Measurements from ENCODE around the gene MS4A4E. TPM values are rescaled to one million over a fixed set of nuclear protein-coding genes. Genes with fewer than 3 reads are reported as not detected.

MS4A4E gene
- total RNA-seq, 4 donors from 2014 or later = 0.91 to 7.9 (median 2.8) TPM

DNA sequence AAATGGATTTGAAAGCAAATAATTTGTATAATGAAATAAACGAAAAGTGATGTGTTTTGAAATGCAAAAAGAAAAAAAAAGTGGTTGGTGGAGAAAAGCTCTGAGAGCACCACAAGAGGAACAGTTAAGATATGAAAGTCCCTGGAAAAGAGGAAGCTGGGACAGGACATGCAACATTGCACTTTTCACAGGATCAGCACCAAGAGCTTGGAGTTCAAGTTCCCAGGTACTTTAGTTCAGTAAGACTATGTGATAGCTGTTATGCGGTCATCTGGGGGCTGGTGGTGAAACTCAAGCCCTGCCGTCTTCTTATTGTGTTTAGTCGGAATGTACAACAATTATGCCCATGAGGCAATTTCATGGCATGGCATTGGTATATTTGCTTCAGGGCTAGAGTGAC lies 20.5 kb upstream of the MS4A4E start:
- H3K9me3 ChIP-seq = no peaks in the 10 kb centered on the region
- no peaks in the 10 kb centered on the region for H3K27me3 ChIP-seq
- no peak overlapping the region for H3K27ac ChIP-seq (replicated peaks in 1 of 4)
- WGBS = 74% methylated on average over 4 of the region's 4 CpGs
- TF ChIP-seq POLR2A (IDR thresholded peaks at IDR 0.05; ENCODE audit: low read depth) (no peak), EP300 (IDR thresholded peaks at IDR 0.05) (no peak), POLR2AphosphoS5 (IDR thresholded peaks at IDR 0.05) (no peak)
- TF ChIP-seq, protein P1, sequence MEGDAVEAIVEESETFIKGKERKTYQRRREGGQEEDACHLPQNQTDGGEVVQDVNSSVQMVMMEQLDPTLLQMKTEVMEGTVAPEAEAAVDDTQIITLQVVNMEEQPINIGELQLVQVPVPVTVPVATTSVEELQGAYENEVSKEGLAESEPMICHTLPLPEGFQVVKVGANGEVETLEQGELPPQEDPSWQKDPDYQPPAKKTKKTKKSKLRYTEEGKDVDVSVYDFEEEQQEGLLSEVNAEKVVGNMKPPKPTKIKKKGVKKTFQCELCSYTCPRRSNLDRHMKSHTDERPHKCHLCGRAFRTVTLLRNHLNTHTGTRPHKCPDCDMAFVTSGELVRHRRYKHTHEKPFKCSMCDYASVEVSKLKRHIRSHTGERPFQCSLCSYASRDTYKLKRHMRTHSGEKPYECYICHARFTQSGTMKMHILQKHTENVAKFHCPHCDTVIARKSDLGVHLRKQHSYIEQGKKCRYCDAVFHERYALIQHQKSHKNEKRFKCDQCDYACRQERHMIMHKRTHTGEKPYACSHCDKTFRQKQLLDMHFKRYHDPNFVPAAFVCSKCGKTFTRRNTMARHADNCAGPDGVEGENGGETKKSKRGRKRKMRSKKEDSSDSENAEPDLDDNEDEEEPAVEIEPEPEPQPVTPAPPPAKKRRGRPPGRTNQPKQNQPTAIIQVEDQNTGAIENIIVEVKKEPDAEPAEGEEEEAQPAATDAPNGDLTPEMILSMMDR (IDR thresholded peaks at IDR 0.05) = no peak
- H3K4me1 ChIP-seq = no peaks in the 10 kb centered on the region
- DNase-seq (ENCODE audit: extremely low spot score) = no peak
- intact Hi-C loops (cut with DNase I) = no loop called here
- no peaks in the 10 kb centered on the region for H3K36me3 ChIP-seq
- no peak overlapping the region for H3K4me3 ChIP-seq

DNA sequence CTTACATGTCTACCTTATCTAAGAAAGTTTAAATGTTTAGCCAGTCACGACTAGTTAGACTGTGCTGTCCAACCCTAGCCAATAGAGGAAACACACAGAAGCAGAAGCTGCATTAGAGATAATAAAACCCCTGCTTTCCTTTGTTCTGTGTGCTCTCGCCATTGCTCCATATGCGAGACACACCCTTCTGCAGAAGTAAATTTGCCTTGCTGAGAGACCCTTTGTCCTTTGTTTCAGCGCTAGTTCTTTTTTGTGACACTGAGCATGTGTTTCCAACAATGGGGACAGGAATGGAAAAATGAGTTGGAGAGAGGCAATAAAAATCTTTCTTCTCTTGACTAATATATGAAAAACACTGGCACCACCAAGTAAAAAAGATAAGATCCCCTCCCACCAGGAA lies 18.1 kb upstream of the MS4A4E start:
- intact Hi-C loops (cut with DNase I) = no loop called here
- H3K27ac ChIP-seq (replicated peaks in 1 of 4) = no peak overlapping the region
- H3K4me3 ChIP-seq = no peak overlapping the region
- no peaks in the 10 kb centered on the region for H3K9me3 ChIP-seq
- WGBS = 86% methylated on average over 4 of the region's 4 CpGs
- no peaks in the 10 kb centered on the region for H3K36me3 ChIP-seq
- no peaks in the 10 kb centered on the region for H3K4me1 ChIP-seq
- no peak for DNase-seq (ENCODE audit: extremely low spot score)
- no peak for TF ChIP-seq POLR2AphosphoS5 (IDR thresholded peaks at IDR 0.05)
- TF ChIP-seq, protein P1 (IDR thresholded peaks at IDR 0.05) = no peak
- H3K27me3 ChIP-seq = no peaks in the 10 kb centered on the region

DNA sequence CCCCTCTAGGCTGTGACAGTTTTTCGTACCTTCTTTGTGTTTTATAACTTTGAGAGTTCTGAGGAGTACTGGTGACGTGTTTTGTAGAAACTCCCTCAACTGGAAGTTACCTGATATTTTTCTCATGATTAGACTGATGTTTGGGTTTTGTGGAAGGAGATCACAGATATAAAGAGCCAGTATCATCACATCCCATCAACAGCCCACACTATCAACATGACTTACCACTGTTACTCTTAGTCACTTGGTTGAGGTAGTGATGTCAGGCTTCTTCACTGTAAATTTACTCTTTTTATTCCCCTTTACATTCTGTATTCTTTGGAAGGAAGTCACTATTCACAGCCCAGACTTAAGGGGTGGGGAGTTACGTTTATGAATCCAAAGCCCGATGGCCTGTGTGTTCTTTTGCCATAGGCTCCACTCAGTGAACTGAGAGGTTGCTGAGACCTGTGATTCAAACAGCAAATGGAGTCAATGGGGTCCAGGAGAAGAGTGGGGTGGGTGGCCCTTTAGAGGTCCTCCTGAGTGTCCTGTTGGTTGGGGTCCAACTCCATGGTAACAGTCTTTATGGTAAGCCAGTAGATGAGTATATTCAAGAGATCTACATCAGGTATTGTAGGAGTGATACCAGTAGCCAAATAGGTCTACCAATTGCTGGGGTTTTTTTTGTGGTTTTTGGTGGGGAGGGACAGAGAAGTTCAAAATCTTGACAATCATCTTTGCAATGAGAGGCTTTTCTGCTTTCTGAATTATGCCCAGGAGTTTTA lies 15.2 kb upstream of the MS4A4E start:
- Histone ChIP-seq H3K4me3 (no peak overlapping the region), H3K9me3 (no peaks in the 10 kb centered on the region), H3K4me1 (no peaks in the 10 kb centered on the region), H3K27ac (replicated peaks in 1 of 4) (no peak overlapping the region), H3K36me3 (no peaks in the 10 kb centered on the region), H3K27me3 (no peaks in the 10 kb centered on the region)
- intact Hi-C loops (cut with DNase I) = no loop called here
- 81% methylated on average over 4 of the region's 4 CpGs for WGBS
- no peak for DNase-seq (ENCODE audit: extremely low spot score)
- TF ChIP-seq EP300 (IDR thresholded peaks at IDR 0.05) (no peak), POLR2AphosphoS5 (IDR thresholded peaks at IDR 0.05) (no peak), POLR2A (IDR thresholded peaks at IDR 0.05; ENCODE audit: low read depth) (no peak)
- TF ChIP-seq, protein P1 (IDR thresholded peaks at IDR 0.05) = no peak

DNA sequence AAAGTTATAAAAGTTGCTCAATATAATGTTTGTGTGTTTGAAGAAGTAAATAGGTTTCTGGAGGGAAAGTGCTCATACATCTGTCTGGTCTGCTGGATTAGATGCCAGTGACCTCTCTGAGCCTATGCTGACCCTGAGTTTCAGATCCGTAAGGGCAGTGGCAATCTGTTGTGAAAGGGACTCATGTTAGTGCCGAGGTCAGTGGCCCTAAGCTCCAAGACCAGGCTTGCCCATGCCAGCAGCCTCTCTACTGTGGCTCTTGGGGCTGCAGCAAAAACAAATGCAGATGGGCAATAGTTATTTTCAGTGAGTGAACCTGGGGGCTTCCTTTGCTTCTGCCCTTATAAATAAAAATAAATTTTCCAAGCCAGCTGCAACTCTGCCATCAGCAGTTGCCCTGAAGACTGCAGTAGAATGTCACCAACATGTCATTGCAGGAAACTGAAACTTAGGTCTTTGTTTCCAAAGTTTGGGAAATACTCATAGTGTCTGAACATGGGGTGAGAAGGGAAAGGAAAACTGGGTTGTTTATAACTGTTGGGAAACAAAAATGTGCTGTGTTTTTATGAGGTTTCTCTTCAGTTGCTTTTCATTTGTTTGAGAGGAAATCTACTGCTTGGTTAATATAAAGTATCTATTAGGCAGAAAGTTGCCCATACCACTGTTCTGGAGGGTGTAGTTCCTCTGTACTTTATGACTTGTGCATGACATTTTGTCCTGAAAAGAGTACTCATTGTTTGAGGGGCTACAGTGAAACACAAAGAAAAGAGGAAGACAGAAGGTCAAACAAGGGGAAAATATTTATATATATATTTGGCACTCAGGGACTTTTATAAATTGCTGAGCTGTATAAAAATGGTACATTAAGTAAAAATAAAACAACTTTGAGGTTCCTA lies 9.5 kb upstream of the MS4A4E start:
- TF ChIP-seq POLR2AphosphoS5 (IDR thresholded peaks at IDR 0.05) = no peak
- no peak for TF ChIP-seq POLR2A (IDR thresholded peaks at IDR 0.05; ENCODE audit: low read depth)
- no peak for TF ChIP-seq EP300 (IDR thresholded peaks at IDR 0.05)
- TF ChIP-seq, protein P1 (IDR thresholded peaks at IDR 0.05) = no peak
- Histone ChIP-seq H3K4me3 (no peak overlapping the region), H3K27ac (replicated peaks in 1 of 4) (no peak overlapping the region), H3K36me3 (no peaks in the 10 kb centered on the region), H3K4me1 (no peaks in the 10 kb centered on the region), H3K27me3 (no peaks in the 10 kb centered on the region), H3K9me3 (no peaks in the 10 kb centered on the region)
- DNase-seq (ENCODE audit: extremely low spot score) = no peak
- intact Hi-C loops (cut with DNase I) = no loop called here
- 54% methylated on average over 2 of the region's 2 CpGs for WGBS
